ENCODE results near the gene NOC2L.

The NOC2L gene

DNA sequence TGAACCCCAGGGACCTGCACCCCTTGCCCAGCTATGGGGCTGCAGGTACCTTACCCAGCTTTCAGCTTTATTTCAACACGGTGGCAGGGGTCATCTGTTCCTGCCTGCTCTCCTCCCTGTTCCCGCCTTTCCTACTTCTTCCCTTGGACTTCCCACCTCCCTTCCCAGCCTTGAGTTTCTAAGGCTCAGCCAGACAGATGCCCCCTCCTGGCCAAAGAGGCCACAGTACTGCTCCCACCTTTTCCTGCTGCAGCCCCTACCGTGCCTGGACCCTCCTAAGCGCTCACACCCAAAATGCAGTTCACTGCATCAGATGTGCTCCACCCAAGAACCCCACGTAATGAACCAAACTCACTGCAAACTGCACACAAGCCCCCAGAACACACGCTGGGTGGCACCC, 7.7 kb downstream of the NOC2L start:
- no peaks in the 10 kb centered on the region for H3K4me1 ChIP-seq (ENCODE audit: insufficient read depth, low read length, severe bottlenecking)
- no peak overlapping the region for H3K27ac ChIP-seq (ENCODE audit: low read depth, low read length, poor library complexity, severe bottlenecking)
- H3K36me3 ChIP-seq (ENCODE audit: insufficient read depth, low read length), result peaks cover 99% of the 10 kb centered on the region
- H3K9ac ChIP-seq (ENCODE audit: low read length), result no peak overlapping the region
- no peaks in the 10 kb centered on the region for H4K20me1 ChIP-seq (ENCODE audit: insufficient read depth, low read length)
- TF ChIP-seq CTCF (IDR thresholded peaks at IDR 0.05; ENCODE audit: low read length) (peak; percentile 28; the same call in 1 of the 2 replicates), EZH2 (IDR thresholded peaks at IDR 0.05; ENCODE audit: borderline replicate concordance, low read length) (no peak)
- no peak overlapping the region for H3K4me2 ChIP-seq (ENCODE audit: low read length)
- H3K9me2 ChIP-seq (ENCODE audit: low read depth, low read length), result no peaks in the 10 kb centered on the region
- no peaks in the 10 kb centered on the region for H3F3A ChIP-seq (ENCODE audit: insufficient read depth, low read length)
- H2AFZ ChIP-seq (ENCODE audit: low read length), result no peak overlapping the region
- H3K79me2 ChIP-seq (ENCODE audit: insufficient read depth, low read length), result no peaks in the 10 kb centered on the region
- H3K27me3 ChIP-seq (ENCODE audit: insufficient read depth, low read length), result no peaks in the 10 kb centered on the region
- H3K4me3 ChIP-seq (ENCODE audit: low read depth, low read length, poor library complexity, severe bottlenecking), result no peak overlapping the region
- H3K9me3 ChIP-seq (ENCODE audit: low read length), result no peaks in the 10 kb centered on the region

DNA sequence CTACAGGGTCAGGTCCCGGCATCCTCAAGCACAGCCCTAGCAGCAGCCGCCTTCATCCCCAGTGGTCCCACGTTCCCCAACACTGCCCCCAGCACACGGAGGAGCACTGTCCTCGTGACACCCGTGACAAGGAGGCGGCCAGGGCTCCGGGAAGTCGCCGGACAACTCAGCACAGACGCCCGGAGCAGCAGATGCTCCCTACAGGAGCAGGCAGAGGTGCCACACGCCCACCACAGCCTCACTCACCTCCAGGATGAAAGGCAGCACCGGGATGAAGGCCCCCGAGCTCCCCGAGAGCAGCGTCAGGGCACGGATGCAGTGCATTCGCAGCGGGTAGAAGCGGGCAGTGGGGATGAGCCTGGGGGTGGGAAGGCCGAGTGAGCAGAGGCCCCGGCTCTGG, 8.2 kb downstream of the NOC2L start:
- H2AFZ ChIP-seq (ENCODE audit: low read length), result no peak overlapping the region
- H3K27ac ChIP-seq (ENCODE audit: low read depth, low read length, poor library complexity, severe bottlenecking), result no peak overlapping the region
- H3K9ac ChIP-seq (ENCODE audit: low read length), result no peak overlapping the region
- no peaks in the 10 kb centered on the region for H4K20me1 ChIP-seq (ENCODE audit: insufficient read depth, low read length)
- H3F3A ChIP-seq (ENCODE audit: insufficient read depth, low read length), result no peaks in the 10 kb centered on the region
- H3K4me1 ChIP-seq (ENCODE audit: insufficient read depth, low read length, severe bottlenecking), result no peaks in the 10 kb centered on the region
- H3K4me2 ChIP-seq (ENCODE audit: low read length), result no peak overlapping the region
- H3K27me3 ChIP-seq (ENCODE audit: insufficient read depth, low read length), result no peaks in the 10 kb centered on the region
- no peaks in the 10 kb centered on the region for H3K9me3 ChIP-seq (ENCODE audit: low read length)
- TF ChIP-seq CTCF (IDR thresholded peaks at IDR 0.05; ENCODE audit: low read length) (no peak), EZH2 (IDR thresholded peaks at IDR 0.05; ENCODE audit: borderline replicate concordance, low read length) (no peak)
- H3K36me3 ChIP-seq (ENCODE audit: insufficient read depth, low read length), result peaks cover 98% of the 10 kb centered on the region
- no peaks in the 10 kb centered on the region for H3K9me2 ChIP-seq (ENCODE audit: low read depth, low read length)
- no peak overlapping the region for H3K4me3 ChIP-seq (ENCODE audit: low read depth, low read length, poor library complexity, severe bottlenecking)
- H3K79me2 ChIP-seq (ENCODE audit: insufficient read depth, low read length), result no peaks in the 10 kb centered on the region

- no peaks in the 10 kb centered on the region for H4K20me1 ChIP-seq (ENCODE audit: insufficient read depth, low read length)
- H3K79me2 ChIP-seq (ENCODE audit: insufficient read depth, low read length), result no peaks in the 10 kb centered on the region
- no peak overlapping the region for H3K27ac ChIP-seq (ENCODE audit: low read depth, low read length, poor library complexity, severe bottlenecking)
- no peak for TF ChIP-seq CTCF (IDR thresholded peaks at IDR 0.05; ENCODE audit: low read length)
- no peak for TF ChIP-seq EZH2 (IDR thresholded peaks at IDR 0.05; ENCODE audit: borderline replicate concordance, low read length)
- H3K4me3 ChIP-seq (ENCODE audit: low read depth, low read length, poor library complexity, severe bottlenecking), result no peak overlapping the region
- no peak overlapping the region for H3K4me2 ChIP-seq (ENCODE audit: low read length)
- no peaks in the 10 kb centered on the region for H3K9me2 ChIP-seq (ENCODE audit: low read depth, low read length)
- H3K9me3 ChIP-seq (ENCODE audit: low read length), result no peaks in the 10 kb centered on the region
- no peak overlapping the region for H2AFZ ChIP-seq (ENCODE audit: low read length)
- H3K36me3 ChIP-seq (ENCODE audit: insufficient read depth, low read length), result peaks cover 98% of the 10 kb centered on the region
- H3K4me1 ChIP-seq (ENCODE audit: insufficient read depth, low read length, severe bottlenecking), result no peaks in the 10 kb centered on the region
- no peaks in the 10 kb centered on the region for H3K27me3 ChIP-seq (ENCODE audit: insufficient read depth, low read length)
- no peaks in the 10 kb centered on the region for H3F3A ChIP-seq (ENCODE audit: insufficient read depth, low read length)
- no peak overlapping the region for H3K9ac ChIP-seq (ENCODE audit: low read length)
Observed at GRCh38 chr1:950268-950667, 8.8 kb downstream of the NOC2L start.

Data from OCI-LY1 (cell line).